Uterus (tissue), 4 donors: ENCODE data around the gene HDLBP. TPM values are rescaled to one million over a fixed set of nuclear protein-coding genes. Genes with fewer than 3 reads are reported as not detected.

Source experiments
- DNase-seq, 2 donors: peaks; one replicate each; pipeline ENCODE4 v3.0.0-alpha.2; 2019 to 2020
- H3K27ac ChIP-seq, 2 donors: fragments of 200-600 bp; sonication (generic); 1 replicate in 1 of 2; 2 replicates in 1 of 2; pipeline ENCODE4 v1.5.1; 2016 to 2018
- H3K27me3 ChIP-seq, 2 donors: fragments of 200-600 bp; sonication (generic); one replicate each; pipeline ENCODE4 v1.5.1; 2018 to 2019; ENCODE audit warnings: control low read depth in 1 of 2
- H3K36me3 ChIP-seq, 2 donors: fragments of 200-600 bp; sonication (generic); one replicate each; pipeline ENCODE4 v1.5.1; 2019; ENCODE audit warnings: control low read depth in 1 of 2
- H3K4me1 ChIP-seq, 2 donors: fragments of 200-600 bp; sonication (generic); one replicate each; pipeline ENCODE4 v1.5.1; 2018 to 2019; ENCODE audit warnings: control low read depth in 1 of 2
- H3K4me3 ChIP-seq, 2 donors: fragments of 200-600 bp; sonication (generic); 1 replicate in 1 of 2; 2 replicates in 1 of 2; pipeline ENCODE4 v1.5.1; 2018 to 2019; ENCODE audit warnings: mild to moderate bottlenecking in 1 of 2
- H3K9me3 ChIP-seq, 2 donors: fragments of 200-600 bp; sonication (generic); one replicate each; pipeline ENCODE4 v1.5.1; 2019; ENCODE audit warnings: control low read depth in 1 of 2
- CTCF ChIP-seq, 4 experiments: fragments of 200-600 bp in 2 of 4; fragments of 450-650 bp in 2 of 4; sonication (generic) in 2 of 4; IDR thresholded peaks; one replicate each; pipeline ENCODE4 v1.5.1; 2016 to 2019; ENCODE audit warnings: antibody characterized with exemption in 4 of 4, mild to moderate bottlenecking in 2 of 4, moderate library complexity in 1 of 4
- POLR2A ChIP-seq, 2 donors: fragments of 450-650 bp; IDR thresholded peaks; one replicate each; pipeline ENCODE4 v1.6.1; 2016; ENCODE audit warnings: antibody characterized with exemption in 2 of 2, mild to moderate bottlenecking in 1 of 2, moderate library complexity in 1 of 2
- intact Hi-C: fragments of 100-400 bp; cut with DNase I; formaldehyde crosslinking; loops from one replicate; pipeline ENCODE4 v1.15.1; 2023; ENCODE audit warnings: low total_unique reads
- total RNA-seq, 4 donors: library from RNA; depleted of rRNA in 3 of 4; stranded (reverse); fragments of >200 nt in 3 of 4; gene quantifications; one replicate each; pipeline versions ENCODE4 v1.1.0 to v1.2.4, GENCODE V29; 2014 to 2023
- donor health status: DM: yes; HTN: yes; CAD: no.

The HDLBP gene
- total RNA-seq, 4 donors from 2014 or later, result 226 to 1,465 (median 466) TPM

- intact Hi-C loops, result no loop called here
- Histone ChIP-seq H3K27me3 (no peaks in the 10 kb centered on the region), H3K9me3 (no peaks in the 10 kb centered on the region), H3K27ac (no peak overlapping the region), H3K4me1 (no peaks in the 10 kb centered on the region), H3K36me3 (no peaks in the 10 kb centered on the region), H3K4me3 (no peak overlapping the region)
- no peak for DNase-seq
- TF ChIP-seq POLR2A (IDR thresholded peaks at IDR 0.05), result no peak
- TF ChIP-seq CTCF (IDR thresholded peaks at IDR 0.05), result no peak
Observed at GRCh38 chr2:241195506-241196130, 119.9 kb downstream of the HDLBP start.

- no peak for DNase-seq
- H3K9me3 ChIP-seq, result no peaks in the 10 kb centered on the region
- intact Hi-C loops, result no loop called here
- no peak overlapping the region for H3K4me3 ChIP-seq
- H3K27ac ChIP-seq, result no peak overlapping the region
- H3K36me3 ChIP-seq, result no peaks in the 10 kb centered on the region
- H3K27me3 ChIP-seq, result no peaks in the 10 kb centered on the region
- TF ChIP-seq POLR2A (IDR thresholded peaks at IDR 0.05) (no peak), CTCF (IDR thresholded peaks at IDR 0.05) (no peak)
- no peaks in the 10 kb centered on the region for H3K4me1 ChIP-seq
Observed at GRCh38 chr2:241194811-241195210, 120.7 kb downstream of the HDLBP start.

GRCh38 chr2:241193271-241193670, 122.2 kb downstream of the HDLBP start:
- Histone ChIP-seq H3K36me3 (no peaks in the 10 kb centered on the region), H3K27me3 (no peaks in the 10 kb centered on the region), H3K27ac (no peak overlapping the region), H3K4me3 (no peak overlapping the region), H3K4me1 (no peaks in the 10 kb centered on the region), H3K9me3 (no peaks in the 10 kb centered on the region)
- DNase-seq, result no peak
- TF ChIP-seq POLR2A (IDR thresholded peaks at IDR 0.05), result no peak
- TF ChIP-seq CTCF (IDR thresholded peaks at IDR 0.05), result no peak
- intact Hi-C loops, result no loop called here

GRCh38 chr2:241191081-241191480, 124.4 kb downstream of the HDLBP start:
- TF ChIP-seq POLR2A (IDR thresholded peaks at IDR 0.05), result no peak
- no peak for TF ChIP-seq CTCF (IDR thresholded peaks at IDR 0.05)
- H3K27ac ChIP-seq, result no peak overlapping the region
- no peaks in the 10 kb centered on the region for H3K4me1 ChIP-seq
- no peak overlapping the region for H3K4me3 ChIP-seq
- H3K27me3 ChIP-seq, result no peaks in the 10 kb centered on the region
- H3K36me3 ChIP-seq, result no peaks in the 10 kb centered on the region
- no peak for DNase-seq
- no peaks in the 10 kb centered on the region for H3K9me3 ChIP-seq
- intact Hi-C loops, result no loop called here

GRCh38 chr2:241190291-241190981, 125.0 kb downstream of the HDLBP start:
- no peak overlapping the region for H3K27ac ChIP-seq
- H3K9me3 ChIP-seq, result no peaks in the 10 kb centered on the region
- intact Hi-C loops, result no loop called here
- no peak for DNase-seq
- H3K4me1 ChIP-seq, result no peaks in the 10 kb centered on the region
- H3K27me3 ChIP-seq, result no peaks in the 10 kb centered on the region
- no peak overlapping the region for H3K4me3 ChIP-seq
- no peak for TF ChIP-seq POLR2A (IDR thresholded peaks at IDR 0.05)
- H3K36me3 ChIP-seq, result no peaks in the 10 kb centered on the region
